ENCODE results near the gene TMEM174.

The TMEM174 gene

GRCh38 chr5:73153513-73153912 lies 19.5 kb upstream of the TMEM174 start:
- no peak for DNase-seq (ENCODE audit: low spot score)

DNA sequence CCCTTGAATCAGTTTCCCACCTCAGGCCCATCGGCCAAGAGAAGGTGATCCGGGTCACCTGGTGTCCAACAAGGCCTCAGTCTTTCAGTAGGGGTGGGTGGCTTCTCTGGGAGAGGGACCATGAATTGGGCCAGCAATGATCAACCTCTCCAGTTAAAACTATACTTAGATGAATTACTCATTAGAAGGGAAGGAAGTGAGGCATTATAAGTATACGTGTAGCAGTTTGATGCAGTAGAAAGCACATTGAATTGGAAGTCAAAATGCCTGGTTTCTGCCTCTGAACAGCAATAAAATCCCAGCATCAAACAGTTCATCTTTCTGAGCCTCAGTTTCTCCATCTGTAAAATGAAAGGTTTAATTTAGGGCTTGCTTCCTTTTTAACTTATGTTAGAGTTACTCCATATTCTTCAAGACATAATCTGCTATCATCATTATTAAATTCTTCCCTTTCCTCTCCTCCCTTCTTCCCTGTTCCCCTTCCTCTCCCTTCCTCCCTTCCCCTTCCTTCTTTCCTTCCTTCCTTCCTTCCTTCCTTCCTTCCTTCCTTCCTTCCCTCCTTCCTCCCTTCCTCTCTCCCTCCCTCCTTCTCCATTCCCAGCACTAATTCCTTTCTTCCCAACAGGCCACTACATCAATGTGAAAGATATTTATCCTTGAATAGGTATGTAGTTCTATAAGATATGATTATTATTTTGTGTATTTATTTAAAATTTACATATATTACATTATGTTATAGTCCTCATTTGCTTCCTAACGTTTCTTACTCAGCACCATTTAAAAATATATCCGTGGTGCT lies 18.6 kb upstream of the TMEM174 start:
- no peak for DNase-seq (ENCODE audit: low spot score)

GRCh38 chr5:73155271-73156222 lies 17.4 kb upstream of the TMEM174 start:
- DNase-seq (ENCODE audit: low spot score) = no peak

- DNase-seq (ENCODE audit: low spot score) = no peak
Measured at GRCh38 chr5:73157414-73158303, 15.3 kb upstream of the TMEM174 start.

- no peak for DNase-seq (ENCODE audit: low spot score)
Measured at GRCh38 chr5:73158313-73158712, 14.7 kb upstream of the TMEM174 start.

GRCh38 chr5:73160239-73160671 lies 12.7 kb upstream of the TMEM174 start:
- DNase-seq (ENCODE audit: low spot score) = no peak

GRCh38 chr5:73170522-73170921 lies 2.5 kb upstream of the TMEM174 start:
- no peak for DNase-seq (ENCODE audit: low spot score)

- DNase-seq (ENCODE audit: low spot score) = no peak
Measured at GRCh38 chr5:73171495-73171894, 1.5 kb upstream of the TMEM174 start.

- no peak for DNase-seq (ENCODE audit: low spot score)
Measured at GRCh38 chr5:73174100-73174815, 1.3 kb downstream of the TMEM174 start.

DNA sequence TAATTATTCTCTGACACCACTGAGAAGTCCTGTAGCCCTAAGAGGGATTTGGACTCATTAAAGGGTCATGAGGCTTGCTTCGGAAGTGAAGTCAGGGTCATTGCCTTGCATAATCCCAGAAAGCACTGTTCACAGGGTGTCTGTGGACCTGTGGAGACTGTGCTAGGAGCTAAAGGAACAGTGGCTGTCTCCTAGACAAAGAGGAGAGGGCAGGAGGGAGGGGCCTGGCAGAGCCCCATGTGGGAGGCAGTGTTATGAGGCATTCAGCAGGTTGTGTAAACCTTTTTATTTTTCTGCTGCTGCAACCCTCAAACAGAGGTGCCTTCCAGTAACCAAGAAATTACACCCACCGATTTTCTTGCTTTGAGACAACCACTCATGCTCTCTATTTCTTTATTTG lies 3.3 kb downstream of the TMEM174 start:
- no peak for DNase-seq (ENCODE audit: low spot score)

DNA sequence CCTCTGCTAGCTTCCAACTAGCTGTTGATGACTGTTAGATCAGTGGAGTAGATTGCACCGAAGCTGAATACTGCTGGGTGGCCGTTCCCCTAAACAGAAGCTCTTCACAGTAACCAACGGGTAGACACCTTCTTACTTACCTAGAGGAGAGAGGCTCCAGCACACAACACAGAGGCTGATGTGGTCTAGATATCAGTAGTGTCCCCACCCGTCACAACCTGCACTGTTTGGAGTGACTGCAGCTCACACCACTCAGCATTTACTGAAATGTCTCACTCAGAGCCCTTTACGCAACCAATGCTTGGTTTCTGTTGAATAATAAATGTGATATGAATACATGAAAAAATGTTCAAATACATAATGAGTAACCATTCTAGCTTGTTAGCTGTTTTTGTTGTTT lies 5.3 kb downstream of the TMEM174 start:
- no peak for DNase-seq (ENCODE audit: low spot score)

DNA sequence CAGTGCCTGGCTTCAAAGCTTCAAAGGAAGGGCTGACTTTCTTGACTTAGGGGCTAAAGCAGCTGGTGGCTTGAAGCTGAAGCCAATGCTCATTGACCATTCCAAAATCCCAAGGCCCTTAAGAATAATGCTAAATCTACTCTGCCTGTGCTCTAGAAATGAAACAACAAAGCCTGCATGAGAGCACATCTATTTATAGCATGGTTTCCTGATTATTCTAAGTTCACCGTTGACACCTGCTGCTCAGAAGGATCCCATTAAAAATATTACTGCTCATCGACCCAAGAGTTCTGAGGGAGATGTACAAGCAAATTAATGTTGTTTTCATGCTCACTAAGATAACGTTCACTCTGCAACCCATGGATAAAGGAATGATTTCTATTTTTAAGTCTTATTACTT lies 6.7 kb downstream of the TMEM174 start:
- no peak for DNase-seq (ENCODE audit: low spot score)

GRCh38 chr5:73180566-73180965 lies 7.6 kb downstream of the TMEM174 start:
- no peak for DNase-seq (ENCODE audit: low spot score)

- DNase-seq (ENCODE audit: low spot score) = no peak
Measured at GRCh38 chr5:73182307-73182706, 9.3 kb downstream of the TMEM174 start.

- DNase-seq (ENCODE audit: low spot score) = no peak
Measured at GRCh38 chr5:73183000-73183399, 10.0 kb downstream of the TMEM174 start.

DNA sequence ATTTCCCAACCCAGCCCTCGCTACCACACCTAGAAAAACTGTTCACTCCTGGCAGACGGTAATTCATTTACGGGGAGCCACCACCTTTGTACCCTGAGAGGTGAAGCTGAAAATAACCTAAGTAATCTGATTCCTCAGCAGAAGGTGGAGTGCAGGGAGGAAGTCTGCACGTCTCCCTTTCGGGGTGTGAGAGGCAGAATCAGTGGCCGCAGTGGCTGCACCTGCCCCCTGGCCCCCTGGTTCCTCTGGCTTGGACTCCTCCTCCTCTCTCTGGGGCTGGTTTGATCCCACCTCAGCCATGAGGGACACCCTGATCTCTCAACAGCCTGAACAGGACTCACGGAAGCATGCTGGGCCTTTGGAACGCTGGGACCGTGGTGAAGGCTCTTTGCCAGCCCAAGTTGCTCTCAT lies 10.5 kb downstream of the TMEM174 start:
- DNase-seq (ENCODE audit: low spot score) = no peak

DNA sequence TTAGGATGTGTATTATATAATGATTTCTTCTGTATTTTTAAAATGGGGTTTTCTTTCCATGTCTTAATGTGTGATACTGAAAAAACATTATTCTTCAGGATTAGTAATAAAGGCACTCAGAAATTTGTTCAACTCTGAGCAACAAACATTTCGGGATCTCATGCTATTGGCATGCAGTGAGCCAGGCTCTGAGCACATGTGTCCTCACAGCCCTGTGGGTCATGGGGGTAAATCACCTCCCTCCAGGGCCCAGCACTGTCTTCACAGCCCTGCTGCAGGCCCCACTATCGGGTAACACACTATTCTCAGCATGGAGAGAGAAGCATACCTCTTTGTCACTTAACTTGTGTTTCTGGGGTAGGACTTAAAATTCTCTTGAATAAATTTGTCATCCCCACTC lies 14.0 kb downstream of the TMEM174 start:
- DNase-seq (ENCODE audit: low spot score) = no peak

DNA sequence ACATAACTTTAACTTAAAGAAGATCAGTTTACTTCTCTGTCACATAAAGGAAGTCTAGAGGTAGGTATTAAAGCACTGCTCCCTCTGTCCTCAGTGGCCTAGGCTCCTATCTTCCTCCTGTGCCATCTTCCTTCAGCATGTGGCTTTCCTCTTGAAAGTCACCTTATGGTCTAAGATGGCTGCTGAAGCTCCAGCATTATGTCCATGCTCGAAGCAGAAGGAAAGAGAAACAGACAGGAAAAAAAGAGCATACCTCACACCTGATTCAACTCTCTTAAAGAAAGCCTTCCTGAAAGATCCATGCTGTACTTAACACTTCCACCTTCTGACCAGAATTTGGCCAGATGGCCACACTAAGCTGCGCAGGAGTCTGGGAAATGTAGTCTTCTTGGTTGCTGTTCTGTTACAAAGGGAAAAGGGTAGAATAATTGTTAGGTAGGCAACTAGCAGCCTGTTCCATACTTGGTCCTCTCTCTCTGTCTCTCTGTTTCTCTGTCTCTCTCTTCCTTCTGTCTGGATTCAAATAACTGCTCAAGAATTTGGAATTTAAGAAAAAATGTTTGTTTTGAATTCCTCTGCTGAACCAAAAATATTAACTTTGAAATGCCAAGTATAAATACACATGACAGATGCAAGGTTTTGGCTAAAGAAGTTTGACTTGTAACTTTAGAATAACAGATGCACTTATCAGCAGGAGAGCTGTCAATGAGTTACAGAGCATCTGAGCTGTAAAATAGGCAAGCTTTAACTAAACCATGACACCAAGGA lies 16.0 kb downstream of the TMEM174 start:
- DNase-seq (ENCODE audit: low spot score) = no peak

DNA sequence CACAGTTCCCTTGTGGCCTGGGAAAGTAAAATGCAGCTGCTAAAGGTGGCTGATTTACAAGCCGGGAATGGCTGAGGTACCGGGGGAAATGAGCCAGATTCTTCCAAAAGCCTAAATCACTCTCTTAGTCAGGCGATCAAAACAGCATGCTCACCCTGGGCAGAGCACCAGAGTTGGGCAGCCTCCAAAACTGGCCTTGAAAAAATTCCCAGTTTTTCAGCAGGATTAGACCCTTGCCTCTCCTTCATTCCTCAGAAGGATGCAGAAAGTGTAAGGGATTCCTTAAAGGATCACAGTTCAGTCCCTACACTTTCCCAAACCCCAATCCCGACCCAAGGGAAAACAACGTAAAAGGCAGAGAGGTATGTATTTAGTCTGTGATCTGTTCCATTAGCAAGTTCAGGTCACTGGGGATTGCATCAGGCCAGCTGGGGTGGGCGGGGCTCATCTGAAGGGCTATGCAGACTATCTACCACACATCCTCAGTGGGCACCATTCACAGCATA lies 16.9 kb downstream of the TMEM174 start:
- DNase-seq (ENCODE audit: low spot score) = no peak

- DNase-seq (ENCODE audit: low spot score) = no peak
Measured at GRCh38 chr5:73192370-73192769, 19.4 kb downstream of the TMEM174 start.

Data from Ammon's horn (tissue), 1 donor.